Activated T-cell treated with anti-CD3 and anti-CD28 coated beads, Interleukin-2, amount 50 U/mL, for 24 hours (primary cell): ENCODE measurements around the gene PRSS12.

Experiments
- DNase-seq: peaks from one replicate; pipeline ENCODE4 v3.0.0-alpha.2; 2020
- H3K27ac Mint-ChIP-seq: 2 replicates; pipeline ENCODE4 v1.8.0; 2020; ENCODE audit warnings: mild to moderate bottlenecking, mixed read lengths
- H3K27me3 Mint-ChIP-seq: 2 replicates; pipeline ENCODE4 v1.8.0; 2020; ENCODE audit warnings: mixed read lengths
- H3K36me3 Mint-ChIP-seq: 2 replicates; pipeline ENCODE4 v1.8.0; 2020; ENCODE audit warnings: low read depth, mixed read lengths
- H3K4me1 Mint-ChIP-seq: 2 replicates; pipeline ENCODE4 v1.8.0; 2020; ENCODE audit warnings: low read depth, mixed read lengths
- H3K4me3 Mint-ChIP-seq: 2 replicates; pipeline ENCODE4 v1.8.0; 2020; ENCODE audit warnings: mild to moderate bottlenecking, moderate library complexity, mixed read lengths
- H3K9me3 Mint-ChIP-seq: 2 replicates; pipeline ENCODE4 v1.8.0; 2020; ENCODE audit warnings: mixed read lengths

Gene PRSS12

GRCh38 chr4:118260309-118260708, 92.5 kb downstream of the PRSS12 start:
- DNase-seq: no peak
- Mint-ChIP-seq H3K27me3 (peaks cover 9% of the 10 kb centered on the region), H3K27ac (no peak overlapping the region), H3K4me1 (peaks cover 4% of the 10 kb centered on the region), H3K36me3 (no peaks in the 10 kb centered on the region), H3K9me3 (no peaks in the 10 kb centered on the region), H3K4me3 (no peak overlapping the region)

- no peak overlapping the region for H3K27ac Mint-ChIP-seq
- no peaks in the 10 kb centered on the region for H3K4me1 Mint-ChIP-seq
- H3K4me3 Mint-ChIP-seq: no peak overlapping the region
- no peak for DNase-seq
- H3K9me3 Mint-ChIP-seq: no peaks in the 10 kb centered on the region
- H3K36me3 Mint-ChIP-seq: no peaks in the 10 kb centered on the region
- peaks cover 1% of the 10 kb centered on the region for H3K27me3 Mint-ChIP-seq
These were observed 93.7 kb downstream of the PRSS12 start for GRCh38 chr4:118259111-118259510.

DNA sequence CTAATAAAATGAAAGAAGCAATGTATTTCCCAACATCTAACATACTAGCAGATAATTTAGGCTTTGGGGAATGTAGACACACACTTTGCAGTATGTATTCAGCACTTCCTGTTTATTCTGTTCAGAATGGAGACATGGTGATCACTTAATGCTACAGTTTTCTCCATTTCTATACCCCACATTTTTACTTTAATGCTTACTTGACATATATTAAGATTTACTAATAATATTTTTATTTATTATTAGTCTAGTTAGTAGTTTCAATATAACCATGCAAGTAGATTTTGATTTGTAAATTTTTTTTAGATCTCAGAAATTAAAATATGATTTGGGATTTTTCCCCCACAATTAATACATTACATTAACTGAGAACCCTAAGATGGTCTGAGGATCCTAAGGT, 98.4 kb downstream of the PRSS12 start:
- Mint-ChIP-seq H3K4me1 (no peaks in the 10 kb centered on the region), H3K27me3 (no peaks in the 10 kb centered on the region), H3K9me3 (no peaks in the 10 kb centered on the region), H3K4me3 (no peak overlapping the region), H3K36me3 (no peaks in the 10 kb centered on the region), H3K27ac (no peak overlapping the region)
- no peak for DNase-seq

- no peaks in the 10 kb centered on the region for H3K27me3 Mint-ChIP-seq
- H3K27ac Mint-ChIP-seq: no peak overlapping the region
- no peaks in the 10 kb centered on the region for H3K9me3 Mint-ChIP-seq
- DNase-seq: no peak
- H3K36me3 Mint-ChIP-seq: no peaks in the 10 kb centered on the region
- no peaks in the 10 kb centered on the region for H3K4me1 Mint-ChIP-seq
- no peak overlapping the region for H3K4me3 Mint-ChIP-seq
These were observed 102.9 kb downstream of the PRSS12 start for GRCh38 chr4:118249890-118250289.

GRCh38 chr4:118237531-118237930, 115.3 kb downstream of the PRSS12 start:
- H3K36me3 Mint-ChIP-seq: no peaks in the 10 kb centered on the region

DNA sequence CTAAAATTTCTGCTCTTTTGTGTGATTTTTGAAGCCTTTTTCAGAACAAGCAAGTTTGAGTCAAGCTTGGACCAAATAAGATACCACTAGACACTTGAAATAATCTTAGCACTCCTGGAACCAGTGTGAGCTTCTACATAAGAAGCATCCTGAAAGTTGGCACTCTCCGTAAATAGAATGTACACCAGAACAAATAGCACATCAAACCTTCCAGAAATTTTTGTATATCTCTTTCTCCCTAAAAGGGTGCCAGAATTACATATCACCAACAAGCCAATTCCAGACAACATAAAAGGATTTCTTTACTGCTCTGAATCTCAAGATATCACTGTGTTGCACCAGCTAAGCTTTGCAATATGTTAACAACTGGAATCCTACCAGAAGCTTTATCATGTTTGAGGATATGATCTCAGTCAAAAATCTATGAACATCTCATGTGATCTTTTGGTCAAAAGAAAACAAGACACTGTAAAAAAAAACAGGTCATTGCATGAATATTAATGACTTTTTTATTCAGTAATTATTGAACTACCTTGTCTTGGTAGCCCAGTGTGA, 117.2 kb downstream of the PRSS12 start:
- no peak overlapping the region for H3K27ac Mint-ChIP-seq
- no peaks in the 10 kb centered on the region for H3K27me3 Mint-ChIP-seq

More at GRCh38 chr4:118237531-118237930, 115.3 kb downstream of the PRSS12 start:
- DNase-seq: no peak
- Mint-ChIP-seq H3K4me3 (no peak overlapping the region), H3K27me3 (no peaks in the 10 kb centered on the region), H3K9me3 (no peaks in the 10 kb centered on the region), H3K27ac (no peak overlapping the region), H3K4me1 (no peaks in the 10 kb centered on the region)

More for the DNA sequence above, 117.2 kb downstream of the PRSS12 start:
- Mint-ChIP-seq H3K9me3 (no peaks in the 10 kb centered on the region), H3K4me1 (no peaks in the 10 kb centered on the region), H3K4me3 (no peak overlapping the region), H3K36me3 (no peaks in the 10 kb centered on the region)
- DNase-seq: no peak
